Esophagus muscularis mucosa (tissue), 3 donors: ENCODE measurements around the gene GUCY1B1.

ENCODE experiments used
- POLR2A ChIP-seq: fragments of 450-650 bp; IDR thresholded peaks from one replicate; pipeline ENCODE4 v1.6.1; 2017; ENCODE audit warnings: antibody characterized with exemption, moderate library complexity, mild to moderate bottlenecking, low read depth
- TF ChIP-seq, protein P1 (sequence below), 3 experiments: fragments of 200-600 bp in 2 of 3; fragments of 450-650 bp in 1 of 3; sonication (generic) in 2 of 3; IDR thresholded peaks; one replicate each; pipeline ENCODE4 v1.5.1; 2017 to 2019; ENCODE audit warnings: antibody characterized with exemption in 3 of 3, mild to moderate bottlenecking in 2 of 3, moderate library complexity in 1 of 3

DNA sequence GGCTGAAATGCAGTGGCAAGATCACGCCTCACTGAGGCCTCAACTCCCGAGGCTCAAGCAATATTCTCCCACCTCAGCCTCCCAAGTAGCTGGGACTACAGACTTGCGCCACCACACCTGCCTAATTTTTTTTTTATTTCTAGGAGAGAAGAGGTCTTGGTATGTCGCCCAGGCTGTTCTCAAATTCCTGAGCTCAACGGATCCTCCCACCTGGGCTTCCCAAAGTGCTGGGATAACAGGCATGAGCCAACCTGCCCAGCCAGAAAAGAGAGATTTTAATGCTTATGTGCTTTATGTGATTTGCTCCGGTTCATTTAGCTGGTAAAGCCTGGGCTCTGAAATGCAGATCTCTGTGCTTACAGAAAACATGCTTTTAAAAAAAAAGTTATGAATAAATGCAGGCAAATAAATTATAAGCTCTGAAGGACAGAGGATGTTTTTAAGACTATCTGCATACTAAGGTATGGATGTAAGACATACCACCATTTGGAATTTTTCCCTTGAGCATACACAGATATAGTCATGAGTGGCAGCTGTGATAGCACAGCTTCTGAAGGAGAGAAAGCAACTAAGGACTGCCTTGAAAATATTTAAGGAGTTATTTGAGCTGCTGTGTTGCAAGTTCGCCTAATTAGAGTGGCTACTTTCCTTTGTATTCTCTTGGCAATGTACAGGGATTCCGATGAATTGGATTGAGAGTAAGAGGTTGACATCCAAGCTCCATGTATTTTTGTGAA lies 13.8 kb downstream of the GUCY1B1 start:
- TF ChIP-seq, protein P1, sequence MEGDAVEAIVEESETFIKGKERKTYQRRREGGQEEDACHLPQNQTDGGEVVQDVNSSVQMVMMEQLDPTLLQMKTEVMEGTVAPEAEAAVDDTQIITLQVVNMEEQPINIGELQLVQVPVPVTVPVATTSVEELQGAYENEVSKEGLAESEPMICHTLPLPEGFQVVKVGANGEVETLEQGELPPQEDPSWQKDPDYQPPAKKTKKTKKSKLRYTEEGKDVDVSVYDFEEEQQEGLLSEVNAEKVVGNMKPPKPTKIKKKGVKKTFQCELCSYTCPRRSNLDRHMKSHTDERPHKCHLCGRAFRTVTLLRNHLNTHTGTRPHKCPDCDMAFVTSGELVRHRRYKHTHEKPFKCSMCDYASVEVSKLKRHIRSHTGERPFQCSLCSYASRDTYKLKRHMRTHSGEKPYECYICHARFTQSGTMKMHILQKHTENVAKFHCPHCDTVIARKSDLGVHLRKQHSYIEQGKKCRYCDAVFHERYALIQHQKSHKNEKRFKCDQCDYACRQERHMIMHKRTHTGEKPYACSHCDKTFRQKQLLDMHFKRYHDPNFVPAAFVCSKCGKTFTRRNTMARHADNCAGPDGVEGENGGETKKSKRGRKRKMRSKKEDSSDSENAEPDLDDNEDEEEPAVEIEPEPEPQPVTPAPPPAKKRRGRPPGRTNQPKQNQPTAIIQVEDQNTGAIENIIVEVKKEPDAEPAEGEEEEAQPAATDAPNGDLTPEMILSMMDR (IDR thresholded peaks at IDR 0.05): no peak
- TF ChIP-seq POLR2A: no peak
